ENCODE results near the gene C20orf173. TPM values are rescaled to one million over a fixed set of nuclear protein-coding genes. Genes with fewer than 3 reads are reported as not detected.

Gene C20orf173
- total RNA-seq, 2 donors from 2014 or later = not detected

DNA sequence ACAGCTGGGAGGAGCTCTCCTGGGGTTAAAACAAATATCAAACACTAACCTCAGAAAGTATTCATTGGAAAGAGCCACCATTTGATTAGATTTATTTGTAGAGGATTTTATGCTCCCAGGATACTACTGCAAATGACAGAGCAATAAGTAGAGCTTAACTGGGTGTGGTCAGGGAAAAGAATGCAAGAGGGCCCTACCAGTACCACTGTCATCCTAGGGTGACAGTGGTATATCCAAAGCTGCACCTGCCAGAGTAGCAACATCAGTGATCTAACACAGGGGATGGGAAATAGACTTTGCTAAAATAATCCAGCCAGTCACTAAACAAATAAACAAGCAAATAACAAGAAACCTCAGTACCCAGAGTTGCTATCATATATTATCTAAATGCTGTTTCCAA, 42.1 kb upstream of the C20orf173 start:
- Mint-ChIP-seq H3K27ac (no peak overlapping the region), H3K27me3 (ENCODE audit: insufficient read depth) (peaks cover 13% of the 10 kb centered on the region), H3K4me3 (no peak overlapping the region), H3K36me3 (ENCODE audit: low read depth) (no peaks in the 10 kb centered on the region), H3K4me1 (no peaks in the 10 kb centered on the region), H3K9me3 (peaks cover 11% of the 10 kb centered on the region)
- no peak overlapping the region for H3K9ac ChIP-seq (ENCODE audit: extremely low read depth, low read length, poor library complexity, severe bottlenecking)
- no peak overlapping the region for H3K27ac ChIP-seq (ENCODE audit: low read depth, low read length)
- H3K4me3 ChIP-seq (ENCODE audit: low read length) = no peak overlapping the region
- H3K9me3 ChIP-seq (ENCODE audit: control insufficient read depth, low read length) = no peaks in the 10 kb centered on the region
- H3K27me3 ChIP-seq (ENCODE audit: control insufficient read depth, insufficient read depth, low read length, poor library complexity, severe bottlenecking) = no peaks in the 10 kb centered on the region
- no peaks in the 10 kb centered on the region for H3K36me3 ChIP-seq (ENCODE audit: control insufficient read depth, insufficient read depth, low read length)
- TF ChIP-seq, protein P1, sequence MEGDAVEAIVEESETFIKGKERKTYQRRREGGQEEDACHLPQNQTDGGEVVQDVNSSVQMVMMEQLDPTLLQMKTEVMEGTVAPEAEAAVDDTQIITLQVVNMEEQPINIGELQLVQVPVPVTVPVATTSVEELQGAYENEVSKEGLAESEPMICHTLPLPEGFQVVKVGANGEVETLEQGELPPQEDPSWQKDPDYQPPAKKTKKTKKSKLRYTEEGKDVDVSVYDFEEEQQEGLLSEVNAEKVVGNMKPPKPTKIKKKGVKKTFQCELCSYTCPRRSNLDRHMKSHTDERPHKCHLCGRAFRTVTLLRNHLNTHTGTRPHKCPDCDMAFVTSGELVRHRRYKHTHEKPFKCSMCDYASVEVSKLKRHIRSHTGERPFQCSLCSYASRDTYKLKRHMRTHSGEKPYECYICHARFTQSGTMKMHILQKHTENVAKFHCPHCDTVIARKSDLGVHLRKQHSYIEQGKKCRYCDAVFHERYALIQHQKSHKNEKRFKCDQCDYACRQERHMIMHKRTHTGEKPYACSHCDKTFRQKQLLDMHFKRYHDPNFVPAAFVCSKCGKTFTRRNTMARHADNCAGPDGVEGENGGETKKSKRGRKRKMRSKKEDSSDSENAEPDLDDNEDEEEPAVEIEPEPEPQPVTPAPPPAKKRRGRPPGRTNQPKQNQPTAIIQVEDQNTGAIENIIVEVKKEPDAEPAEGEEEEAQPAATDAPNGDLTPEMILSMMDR (conservative IDR thresholded peaks at IDR 0.05) = no peak
- no peaks in the 10 kb centered on the region for H3K4me1 ChIP-seq (ENCODE audit: control insufficient read depth, insufficient read depth, low read length)
- DNase-seq = no peak

DNA sequence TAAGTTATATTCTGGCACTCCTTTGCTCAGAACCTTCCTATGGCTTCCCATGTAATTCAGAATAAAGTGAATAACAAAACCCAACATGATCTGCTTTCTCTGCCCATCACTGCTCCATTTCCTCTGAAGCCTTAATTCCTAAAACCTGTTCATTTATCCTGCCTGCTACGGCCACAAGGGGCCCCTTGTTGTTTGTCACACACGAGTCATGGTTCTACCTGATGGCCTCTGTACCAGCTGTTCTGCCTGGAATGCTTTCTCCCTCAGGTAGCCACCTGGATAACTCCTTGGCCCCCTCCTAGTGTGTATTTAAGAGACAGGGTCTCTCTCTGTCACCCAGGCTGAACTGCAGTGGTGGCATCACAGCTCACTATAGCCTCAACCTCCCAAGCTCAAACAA, 39.2 kb upstream of the C20orf173 start:
- H3K27ac ChIP-seq (ENCODE audit: low read depth, low read length) = no peak overlapping the region
- H3K4me3 Mint-ChIP-seq = no peak overlapping the region
- H3K27me3 Mint-ChIP-seq (ENCODE audit: insufficient read depth) = peaks cover 2% of the 10 kb centered on the region
- no peaks in the 10 kb centered on the region for H3K9me3 ChIP-seq (ENCODE audit: control insufficient read depth, low read length)
- 25 to 49% methylated on average over 1 to 2 of the region's 2 CpGs for whole genome bisulfite sequencing, 2 experiments (ENCODE audit: insufficient coverage in 1 of 2, insufficient read length in 1 of 2)
- no peaks in the 10 kb centered on the region for H3K36me3 ChIP-seq (ENCODE audit: control insufficient read depth, insufficient read depth, low read length)
- no peaks in the 10 kb centered on the region for H3K4me1 Mint-ChIP-seq
- no peaks in the 10 kb centered on the region for H3K4me1 ChIP-seq (ENCODE audit: control insufficient read depth, insufficient read depth, low read length)
- no peak overlapping the region for H3K9ac ChIP-seq (ENCODE audit: extremely low read depth, low read length, poor library complexity, severe bottlenecking)
- no peaks in the 10 kb centered on the region for H3K36me3 Mint-ChIP-seq (ENCODE audit: low read depth)
- no peaks in the 10 kb centered on the region for H3K27me3 ChIP-seq (ENCODE audit: control insufficient read depth, insufficient read depth, low read length, poor library complexity, severe bottlenecking)
- peak; percentile 82 for DNase-seq
- H3K4me3 ChIP-seq (ENCODE audit: low read length) = no peak overlapping the region
- no peak overlapping the region for H3K27ac Mint-ChIP-seq
- peaks cover 9% of the 10 kb centered on the region for H3K9me3 Mint-ChIP-seq
- TF ChIP-seq, protein P1 (conservative IDR thresholded peaks at IDR 0.05) = peak; percentile 77

DNA sequence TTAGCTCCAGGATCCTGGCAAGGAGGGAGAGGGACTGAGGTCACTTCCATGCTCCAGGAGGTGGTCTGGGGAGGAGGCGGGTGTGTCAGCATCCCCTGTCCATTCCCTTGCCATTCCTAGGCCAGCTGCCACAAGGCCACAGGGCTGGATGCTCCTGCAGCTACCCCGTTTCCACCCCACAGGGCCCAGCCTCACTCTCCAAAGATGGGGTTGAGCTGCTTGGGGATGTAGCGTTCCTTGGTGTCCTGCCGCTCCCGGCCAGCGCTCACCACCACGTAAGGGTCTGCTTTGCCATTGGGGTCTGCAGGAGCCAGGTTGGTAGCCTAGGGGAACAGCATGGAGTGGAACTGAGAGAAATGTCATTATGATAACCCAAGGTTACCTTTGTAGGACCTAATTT, 35.5 kb upstream of the C20orf173 start:
- TF ChIP-seq, protein P1 (conservative IDR thresholded peaks at IDR 0.05) = no peak
- Mint-ChIP-seq H3K27me3 (ENCODE audit: insufficient read depth) (no peaks in the 10 kb centered on the region), H3K4me3 (no peak overlapping the region), H3K36me3 (ENCODE audit: low read depth) (no peaks in the 10 kb centered on the region), H3K27ac (no peak overlapping the region), H3K4me1 (no peaks in the 10 kb centered on the region), H3K9me3 (no peaks in the 10 kb centered on the region)
- Histone ChIP-seq H3K36me3 (ENCODE audit: control insufficient read depth, insufficient read depth, low read length) (no peaks in the 10 kb centered on the region), H3K4me3 (ENCODE audit: low read length) (no peak overlapping the region), H3K9ac (ENCODE audit: extremely low read depth, low read length, poor library complexity, severe bottlenecking) (no peak overlapping the region), H3K27ac (ENCODE audit: low read depth, low read length) (no peak overlapping the region), H3K4me1 (ENCODE audit: control insufficient read depth, insufficient read depth, low read length) (no peaks in the 10 kb centered on the region), H3K27me3 (ENCODE audit: control insufficient read depth, insufficient read depth, low read length, poor library complexity, severe bottlenecking) (no peaks in the 10 kb centered on the region), H3K9me3 (ENCODE audit: control insufficient read depth, low read length) (no peaks in the 10 kb centered on the region)
- WGBS, 2 experiments (ENCODE audit: insufficient coverage in 1 of 2, insufficient read length in 1 of 2) = 96 to 97% methylated on average over 4 to 7 of the region's 7 CpGs
- DNase-seq = no peak
